ENCODE data around the gene GINM1.

GINM1 gene

GRCh38 chr6:149600508-149600907 lies 34.3 kb downstream of the GINM1 start:
- DNase-seq = no peak

- DNase-seq = no peak
Observed at GRCh38 chr6:149608381-149608982, 42.3 kb downstream of the GINM1 start.

- no peak for DNase-seq
Observed at GRCh38 chr6:149614337-149614736, 48.2 kb downstream of the GINM1 start.

- DNase-seq = no peak
Observed at GRCh38 chr6:149615805-149616204, 49.6 kb downstream of the GINM1 start.

GRCh38 chr6:149627672-149628071 lies 61.5 kb downstream of the GINM1 start:
- no peak for DNase-seq

- no peak for DNase-seq
Observed at GRCh38 chr6:149628875-149629510, 62.8 kb downstream of the GINM1 start.

GRCh38 chr6:149634315-149634714 lies 68.1 kb downstream of the GINM1 start:
- no peak for DNase-seq

- DNase-seq = no peak
Observed at GRCh38 chr6:149636124-149636523, 69.9 kb downstream of the GINM1 start.

Measured in T1000 (cell line).